GM20000 (cell line): ENCODE data around the gene CENATAC.
"Not testable (repeated sequence)": the region's sequence is repeated elsewhere in the genome, so short reads cannot be mapped to it uniquely, and the experiment has no call there.

ENCODE experiments used
- DNase-seq: peaks from one replicate; pipeline ENCODE4 v3.0.0; 2012; ENCODE audit warnings: low spot score
- TF ChIP-seq, protein P1 (sequence below): IDR thresholded peaks from 2 replicates; pipeline ENCODE4 v1.5.1; 2012; ENCODE audit warnings: mild to moderate bottlenecking, control low read depth; ENCODE audit errors: extremely low read depth, missing control alignments

CENATAC gene

DNA sequence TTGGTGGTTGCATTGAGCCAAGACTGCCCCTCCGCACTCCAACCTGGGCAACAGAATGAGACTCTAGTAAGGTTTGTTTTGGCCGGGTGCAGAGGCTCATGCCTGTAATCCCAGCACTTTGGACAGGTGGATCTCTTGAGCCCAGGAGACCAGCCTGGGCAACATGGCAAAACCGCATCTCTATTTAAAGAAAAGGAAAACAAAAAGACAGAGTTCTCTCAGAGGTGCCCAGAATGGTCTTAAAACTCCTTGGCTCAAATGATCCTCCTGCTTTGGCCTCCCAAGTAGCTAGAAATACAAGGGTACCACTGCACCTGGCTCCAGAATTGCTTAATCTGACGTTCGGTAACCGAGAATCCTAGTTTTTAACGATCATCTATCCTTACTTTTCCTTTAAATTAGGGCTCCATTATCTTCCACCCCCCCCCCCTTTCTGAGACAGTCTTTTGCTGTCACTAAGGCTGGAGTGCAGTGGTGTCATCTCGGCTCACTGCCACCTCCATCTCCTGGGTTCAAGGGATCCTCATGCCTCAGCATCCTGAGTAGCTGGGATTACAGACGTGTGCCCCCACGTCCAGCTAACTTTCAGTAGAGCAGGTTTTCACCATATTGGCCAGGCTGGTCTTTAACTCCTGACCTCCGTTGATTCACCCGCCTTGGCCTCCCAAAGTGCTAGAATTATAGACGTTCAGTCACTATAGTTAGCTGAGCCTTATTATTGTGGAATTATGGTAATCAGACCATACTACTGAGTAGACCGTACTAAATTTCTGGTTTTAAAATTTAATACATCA is 18.5 kb downstream of the CENATAC start:
- TF ChIP-seq, protein P1, sequence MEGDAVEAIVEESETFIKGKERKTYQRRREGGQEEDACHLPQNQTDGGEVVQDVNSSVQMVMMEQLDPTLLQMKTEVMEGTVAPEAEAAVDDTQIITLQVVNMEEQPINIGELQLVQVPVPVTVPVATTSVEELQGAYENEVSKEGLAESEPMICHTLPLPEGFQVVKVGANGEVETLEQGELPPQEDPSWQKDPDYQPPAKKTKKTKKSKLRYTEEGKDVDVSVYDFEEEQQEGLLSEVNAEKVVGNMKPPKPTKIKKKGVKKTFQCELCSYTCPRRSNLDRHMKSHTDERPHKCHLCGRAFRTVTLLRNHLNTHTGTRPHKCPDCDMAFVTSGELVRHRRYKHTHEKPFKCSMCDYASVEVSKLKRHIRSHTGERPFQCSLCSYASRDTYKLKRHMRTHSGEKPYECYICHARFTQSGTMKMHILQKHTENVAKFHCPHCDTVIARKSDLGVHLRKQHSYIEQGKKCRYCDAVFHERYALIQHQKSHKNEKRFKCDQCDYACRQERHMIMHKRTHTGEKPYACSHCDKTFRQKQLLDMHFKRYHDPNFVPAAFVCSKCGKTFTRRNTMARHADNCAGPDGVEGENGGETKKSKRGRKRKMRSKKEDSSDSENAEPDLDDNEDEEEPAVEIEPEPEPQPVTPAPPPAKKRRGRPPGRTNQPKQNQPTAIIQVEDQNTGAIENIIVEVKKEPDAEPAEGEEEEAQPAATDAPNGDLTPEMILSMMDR = no peak
- no peak for DNase-seq

DNA sequence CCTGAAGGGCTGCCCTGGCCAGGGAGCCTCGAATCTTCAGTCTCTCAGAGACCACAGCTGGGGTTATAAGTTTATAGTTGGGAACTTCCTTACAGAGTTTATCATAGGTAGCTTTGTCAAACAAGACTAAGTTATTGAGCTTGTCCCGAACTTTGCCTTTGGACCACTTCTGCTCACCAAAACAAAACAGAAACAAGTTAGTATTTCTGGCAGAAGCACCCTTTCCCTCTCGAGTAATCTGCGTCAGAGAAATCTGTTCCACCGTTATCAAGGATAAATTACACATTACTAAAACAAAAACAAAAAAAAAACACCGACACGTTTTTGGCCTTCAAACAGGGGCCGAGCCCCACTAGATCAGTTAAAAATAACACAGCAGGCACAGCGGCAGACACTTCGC is 19.4 kb downstream of the CENATAC start:
- not testable (repeated sequence) for DNase-seq

DNA sequence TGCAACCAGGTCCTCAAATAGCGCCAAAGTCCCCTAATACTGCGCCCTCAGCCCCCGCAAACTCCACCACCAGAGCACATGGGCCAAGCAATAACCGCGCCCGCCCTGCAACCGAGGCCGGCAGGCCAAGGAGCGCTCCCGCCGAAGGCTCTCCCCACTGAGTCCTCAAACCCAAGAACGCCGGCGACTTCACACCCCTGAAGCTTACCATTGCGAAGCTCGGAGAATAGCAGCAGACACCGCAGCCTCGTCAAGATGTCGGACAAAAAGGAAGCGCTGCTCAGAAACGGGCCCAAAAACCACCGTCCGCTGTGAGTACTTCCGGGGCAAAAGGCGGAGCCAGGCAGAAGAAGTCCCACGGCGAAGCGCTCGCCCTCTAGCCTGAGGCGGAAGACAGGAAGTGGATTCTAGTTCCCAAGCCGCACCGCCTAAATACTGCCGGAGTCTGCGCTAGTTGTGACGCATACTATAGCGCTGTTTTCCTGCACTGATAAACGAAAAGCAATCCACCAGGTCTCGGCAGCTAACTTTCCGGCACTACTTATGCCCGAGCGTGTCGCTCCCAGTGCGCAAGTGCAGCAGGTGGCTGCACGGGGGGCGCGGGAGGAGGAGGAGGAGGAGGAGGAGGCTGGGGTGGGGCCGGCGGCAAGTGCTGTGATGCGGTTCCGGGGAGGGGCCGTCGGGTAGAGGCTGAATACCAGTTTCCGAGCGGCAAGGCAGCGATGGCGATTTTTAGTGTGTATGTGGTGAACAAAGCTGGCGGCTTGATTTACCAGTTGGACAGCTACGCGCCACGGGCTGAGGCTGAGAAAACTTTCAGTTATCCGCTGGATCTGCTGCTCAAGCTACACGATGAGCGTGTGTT is 20.4 kb downstream of the CENATAC start, which contains the start of the genes RPS25 and TRAPPC4:
Gene RPS25, minus strand, starts transcription at position 270 of the 865 bp plus-strand sequence. Its CDS starts 59 bp downstream, at position 211.
Gene TRAPPC4, plus strand, starts transcription at position 693 of the 865 bp plus-strand sequence. Its CDS starts 30 bp downstream, at position 723.
- peak; percentile 91 for DNase-seq
- TF ChIP-seq, protein P1 = no peak

DNA sequence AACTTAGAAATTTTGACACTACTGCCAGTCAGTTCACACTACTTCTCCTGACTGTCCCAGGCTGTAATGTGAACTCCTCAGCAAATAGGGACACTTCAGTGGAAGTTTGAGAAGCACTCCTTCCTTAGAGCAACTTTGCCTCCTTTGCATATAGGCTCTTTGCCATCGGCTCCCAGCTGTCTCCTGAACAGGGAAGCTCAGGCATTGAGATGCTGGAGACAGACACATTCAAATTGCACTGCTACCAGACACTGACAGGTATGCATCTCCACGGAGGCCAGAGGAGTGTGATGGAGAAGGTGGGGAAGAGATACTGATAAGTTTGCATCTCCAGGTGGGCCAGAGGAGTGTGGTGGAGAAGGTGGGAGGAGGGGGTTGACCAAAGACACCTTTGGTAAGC is 22.1 kb downstream of the CENATAC start:
- no peak for DNase-seq
- TF ChIP-seq, protein P1 = no peak

DNA sequence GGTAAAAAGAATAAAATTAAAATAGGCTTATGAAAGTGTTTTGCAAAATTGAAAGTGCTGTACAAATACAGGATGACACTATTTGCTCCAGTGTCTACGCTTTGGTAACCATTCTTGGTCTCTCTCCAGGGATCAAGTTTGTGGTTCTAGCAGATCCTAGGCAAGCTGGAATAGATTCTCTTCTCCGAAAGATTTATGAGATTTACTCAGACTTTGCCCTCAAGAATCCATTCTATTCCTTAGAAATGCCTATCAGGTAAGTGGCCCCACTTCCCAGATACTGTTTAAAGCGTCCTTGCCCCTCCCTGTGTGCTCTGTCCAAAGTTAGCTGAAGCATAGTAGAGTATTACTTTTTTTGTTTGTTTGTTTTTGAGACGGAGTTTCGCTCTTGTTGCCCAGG is 23.7 kb downstream of the CENATAC start:
- no peak for DNase-seq
- TF ChIP-seq, protein P1 = no peak

DNA sequence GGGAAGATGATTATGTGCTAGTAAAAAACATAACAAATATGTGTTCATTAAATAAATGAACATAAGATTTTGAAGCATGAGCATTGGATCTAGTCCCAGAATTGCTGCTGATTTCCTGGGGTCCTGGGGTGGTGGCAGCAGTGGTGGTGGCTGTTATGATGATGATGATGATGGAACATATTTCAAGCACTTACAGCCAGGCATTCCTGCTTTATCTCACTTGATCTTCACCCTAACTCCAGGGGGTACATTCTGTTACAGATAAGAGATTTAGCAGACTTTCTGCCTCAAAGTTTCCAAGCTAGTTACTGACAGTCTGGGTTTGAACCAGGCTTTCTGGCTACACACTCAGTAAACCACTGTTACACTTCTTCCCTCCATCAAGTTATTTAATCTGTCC is 25.8 kb downstream of the CENATAC start:
- DNase-seq = no peak

DNA sequence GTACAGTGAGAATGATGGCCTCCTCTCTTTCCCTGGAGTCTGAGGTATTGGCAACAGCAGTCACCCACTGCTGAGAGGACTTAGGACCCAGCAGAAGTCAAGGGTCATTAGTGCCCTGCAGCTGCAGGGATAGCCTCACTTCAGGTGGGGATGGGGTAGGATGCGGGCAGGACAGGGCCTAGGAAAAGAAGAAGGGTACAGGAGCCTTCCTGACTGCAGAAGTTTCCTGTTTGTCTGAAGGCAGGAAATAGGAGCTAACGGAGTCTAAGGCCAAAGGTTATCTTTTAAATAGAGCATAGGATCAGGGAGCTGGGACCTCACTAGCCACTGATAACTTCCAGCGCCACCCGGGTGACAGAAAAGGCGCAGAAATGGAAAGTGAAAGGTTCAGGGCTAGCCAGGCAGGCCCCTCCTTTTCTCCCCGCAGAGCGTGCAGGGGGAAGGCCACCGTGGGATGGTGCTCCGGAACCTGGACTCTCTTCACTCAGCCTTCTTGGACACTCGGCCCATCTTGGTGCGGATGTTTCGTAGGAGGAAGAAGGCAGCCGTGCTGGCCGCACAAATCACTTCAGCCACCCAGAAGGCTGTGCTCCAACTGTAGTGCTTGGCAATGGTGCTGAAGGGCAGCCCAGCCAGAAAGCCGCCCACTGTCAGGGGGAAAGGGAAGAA is 26.6 kb downstream of the CENATAC start:
- TF ChIP-seq, protein P1 = no peak
- no peak for DNase-seq

More for the DNA sequence above, 25.8 kb downstream of the CENATAC start:
- TF ChIP-seq, protein P1 = no peak
